ENCODE data around the gene FBXO33.

The FBXO33 gene

GRCh38 chr14:39430762-39431415, 1.3 kb downstream of the FBXO33 start:
- no peak for DNase-seq

- no peak for DNase-seq
Observed at GRCh38 chr14:39428118-39428517, 4.1 kb downstream of the FBXO33 start.

GRCh38 chr14:39426605-39427004, 5.6 kb downstream of the FBXO33 start:
- DNase-seq, result no peak

GRCh38 chr14:39425947-39426346, 6.3 kb downstream of the FBXO33 start:
- DNase-seq, result no peak

GRCh38 chr14:39423793-39424192, 8.4 kb downstream of the FBXO33 start:
- no peak for DNase-seq

GRCh38 chr14:39422243-39422642, 10.0 kb downstream of the FBXO33 start:
- no peak for DNase-seq

GRCh38 chr14:39419272-39419671, 13.0 kb downstream of the FBXO33 start:
- no peak for DNase-seq

GRCh38 chr14:39417014-39417413, 15.2 kb downstream of the FBXO33 start:
- no peak for DNase-seq

GRCh38 chr14:39416072-39416471, 16.2 kb downstream of the FBXO33 start:
- no peak for DNase-seq

- no peak for DNase-seq
Observed at GRCh38 chr14:39406560-39406959, 25.7 kb downstream of the FBXO33 start.

GRCh38 chr14:39398382-39398781, 33.9 kb downstream of the FBXO33 start:
- DNase-seq, result no peak

GRCh38 chr14:39396448-39396847, 35.8 kb downstream of the FBXO33 start:
- DNase-seq, result no peak

GRCh38 chr14:39395555-39396254, 36.5 kb downstream of the FBXO33 start:
- no peak for DNase-seq

GRCh38 chr14:39393289-39393688, 38.9 kb downstream of the FBXO33 start:
- DNase-seq, result no peak

- DNase-seq, result no peak
Observed at GRCh38 chr14:39384177-39384576, 48.1 kb downstream of the FBXO33 start.

GRCh38 chr14:39383741-39384140, 48.5 kb downstream of the FBXO33 start:
- no peak for DNase-seq

GRCh38 chr14:39383026-39383660, 49.1 kb downstream of the FBXO33 start:
- no peak for DNase-seq

GRCh38 chr14:39382463-39382862, 49.8 kb downstream of the FBXO33 start:
- DNase-seq, result no peak

GRCh38 chr14:39381366-39381765, 50.9 kb downstream of the FBXO33 start:
- DNase-seq, result no peak

GRCh38 chr14:39376667-39377403, 55.4 kb downstream of the FBXO33 start:
- DNase-seq, result no peak

- DNase-seq, result no peak
Observed at GRCh38 chr14:39374851-39375250, 57.4 kb downstream of the FBXO33 start.

- DNase-seq, result no peak
Observed at GRCh38 chr14:39372656-39373055, 59.6 kb downstream of the FBXO33 start.

GRCh38 chr14:39370415-39370814, 61.8 kb downstream of the FBXO33 start:
- DNase-seq, result no peak

GRCh38 chr14:39369029-39369428, 63.2 kb downstream of the FBXO33 start:
- no peak for DNase-seq

All from T1000 (cell line).